PC-3 (cell line): Measurements from ENCODE around the gene ANKZF1.

ENCODE experiments used
- CTCF ChIP-seq: fragments of 300-600 bp; sonication (generic); conservative IDR thresholded peaks from 2 replicates; pipeline ENCODE4 v1.5.1; 2017; ENCODE audit warnings: antibody characterized with exemption, low read depth, mild to moderate bottlenecking, low read length
- EZH2 ChIP-seq: fragments of 300-600 bp; sonication (generic); IDR thresholded peaks from one replicate; pipeline ENCODE4 v1.6.1; 2017; ENCODE audit warnings: antibody characterized with exemption, mild to moderate bottlenecking, low read length; ENCODE audit not compliant: unreplicated experiment
- EZH2phosphoT487 ChIP-seq: fragments of 300-600 bp; sonication (generic); IDR thresholded peaks from 2 replicates; pipeline ENCODE4 v1.6.1; 2018; ENCODE audit warnings: mild to moderate bottlenecking, antibody characterized with exemption, low read length, borderline replicate concordance

DNA sequence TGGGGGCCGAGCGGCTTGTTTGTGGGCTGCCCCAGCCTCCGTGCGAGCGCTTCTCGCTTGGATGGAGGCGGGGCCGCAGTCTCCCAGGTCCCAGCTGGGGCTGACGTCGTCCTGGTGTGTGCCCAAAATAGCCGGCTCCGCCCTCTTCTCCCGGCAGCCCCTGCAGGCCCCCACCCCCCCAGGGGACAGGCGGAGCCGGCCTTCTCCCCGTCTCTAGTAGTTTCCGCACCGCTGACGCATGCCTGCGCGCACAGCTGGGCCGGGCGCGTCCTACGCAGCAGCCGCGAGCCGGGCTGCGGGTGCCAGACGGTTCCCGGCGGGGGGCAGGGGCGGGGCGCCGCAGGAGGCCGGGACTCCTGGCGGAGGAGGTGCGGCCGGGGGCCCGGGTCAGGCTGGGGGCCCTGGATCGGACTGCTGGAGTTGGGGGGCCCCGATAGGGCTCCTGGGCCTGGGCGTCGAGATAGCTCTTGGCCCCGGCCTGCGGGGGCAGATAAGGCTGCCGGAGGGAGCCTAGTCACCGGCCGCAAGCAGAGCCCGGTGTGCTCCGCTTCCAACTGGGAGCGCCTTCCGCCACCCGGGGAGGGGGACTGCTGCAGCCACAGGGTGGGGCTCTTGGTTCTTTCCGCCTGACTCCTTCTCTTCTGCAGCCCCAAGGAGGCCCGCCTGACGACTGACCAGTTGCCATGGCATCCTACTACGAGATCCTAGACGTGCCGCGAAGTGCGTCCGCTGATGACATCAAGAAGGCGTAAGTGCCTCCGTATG is 49.7 kb downstream of the ANKZF1 start, which contains the start of gene DNAJB2:
- TF ChIP-seq CTCF (peak; percentile 37; the same call in 1 of the 2 replicates), EZH2 (no peak), EZH2phosphoT487 (peak; percentile 55; the same call in 1 of the 2 replicates)
